GM19455 (cell line): ENCODE data around the gene DNAH1.

ENCODE experiments used
- ATAC-seq: cut with Tn5 transposase; IDR thresholded peaks from one replicate; pipeline ENCODE4 v1.9.1; 2021; ENCODE audit not compliant: unreplicated experiment

DNAH1 gene

DNA sequence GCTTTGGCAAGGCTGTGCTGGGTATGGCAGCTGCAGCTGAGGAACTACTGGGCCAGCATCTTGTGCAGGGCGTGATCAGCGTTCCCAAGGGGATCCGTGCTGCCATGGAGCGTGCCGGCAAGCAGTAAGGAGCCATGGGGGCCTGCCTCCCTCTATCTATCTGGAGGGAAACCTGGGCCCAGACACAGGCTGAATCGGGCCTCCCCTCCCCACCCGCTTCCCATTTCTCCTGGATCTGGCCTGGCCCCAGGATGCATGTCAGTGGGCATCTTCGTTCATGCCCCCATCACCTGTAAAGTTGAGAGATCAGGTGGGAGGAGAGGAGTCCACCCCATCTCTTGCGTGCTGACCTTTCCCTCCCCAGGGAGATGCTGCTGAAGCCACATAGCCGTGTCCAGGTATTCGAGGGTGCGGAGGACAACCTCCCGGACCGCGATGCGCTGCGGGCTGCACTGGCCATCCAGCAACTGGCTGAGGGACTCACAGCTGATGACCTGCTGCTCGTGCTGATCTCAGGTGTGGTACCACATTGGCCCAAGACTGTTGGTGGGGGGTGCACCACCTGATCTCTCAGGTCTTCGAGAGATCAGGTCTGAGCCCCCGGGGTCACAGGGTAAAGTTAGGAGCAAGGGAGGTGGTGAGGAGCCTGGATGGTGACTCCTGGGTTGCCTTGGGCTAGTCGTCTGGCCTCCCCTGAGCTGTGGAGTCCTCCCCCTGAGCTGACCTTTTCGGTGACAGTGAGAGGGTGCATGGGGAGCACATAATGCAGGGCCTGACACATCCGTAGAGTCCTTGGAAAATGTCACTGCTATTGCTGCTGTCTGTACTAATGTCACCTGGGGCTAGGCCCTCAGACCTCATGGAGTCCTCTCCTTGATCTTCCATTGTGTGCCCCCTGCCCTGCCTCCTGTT is 25.3 kb upstream of the DNAH1 start:
- no peak for ATAC-seq

DNA sequence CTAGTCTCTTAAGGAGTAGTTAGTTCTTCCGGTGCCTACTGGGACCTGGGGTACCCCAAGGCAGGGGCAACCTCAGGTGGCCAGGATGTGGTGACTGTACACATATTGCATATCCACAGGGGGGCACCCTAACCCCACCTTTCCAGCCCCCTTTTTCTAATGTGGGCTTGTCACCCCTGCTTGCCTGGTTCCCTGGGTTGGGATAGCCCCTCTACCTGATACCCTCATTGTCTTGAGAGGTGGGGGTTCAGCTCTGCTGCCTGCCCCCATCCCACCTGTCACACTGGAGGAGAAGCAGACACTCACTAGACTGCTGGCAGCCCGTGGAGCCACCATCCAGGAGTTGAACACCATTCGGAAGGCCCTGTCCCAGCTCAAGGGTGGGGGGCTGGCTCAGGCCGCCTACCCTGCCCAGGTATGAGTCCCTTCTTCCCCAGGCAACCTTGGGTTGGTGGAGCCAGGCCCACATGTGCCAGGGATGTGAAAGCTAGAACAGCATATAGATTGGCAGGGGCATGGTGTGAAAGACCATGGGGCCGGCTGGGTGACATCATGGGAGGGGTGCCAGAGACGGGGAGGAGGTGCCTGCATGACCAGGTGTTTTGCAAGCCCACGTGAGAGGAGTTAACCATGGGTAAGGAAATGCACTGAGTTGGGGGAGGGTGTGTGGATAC is 24.5 kb upstream of the DNAH1 start:
- no peak for ATAC-seq

DNA sequence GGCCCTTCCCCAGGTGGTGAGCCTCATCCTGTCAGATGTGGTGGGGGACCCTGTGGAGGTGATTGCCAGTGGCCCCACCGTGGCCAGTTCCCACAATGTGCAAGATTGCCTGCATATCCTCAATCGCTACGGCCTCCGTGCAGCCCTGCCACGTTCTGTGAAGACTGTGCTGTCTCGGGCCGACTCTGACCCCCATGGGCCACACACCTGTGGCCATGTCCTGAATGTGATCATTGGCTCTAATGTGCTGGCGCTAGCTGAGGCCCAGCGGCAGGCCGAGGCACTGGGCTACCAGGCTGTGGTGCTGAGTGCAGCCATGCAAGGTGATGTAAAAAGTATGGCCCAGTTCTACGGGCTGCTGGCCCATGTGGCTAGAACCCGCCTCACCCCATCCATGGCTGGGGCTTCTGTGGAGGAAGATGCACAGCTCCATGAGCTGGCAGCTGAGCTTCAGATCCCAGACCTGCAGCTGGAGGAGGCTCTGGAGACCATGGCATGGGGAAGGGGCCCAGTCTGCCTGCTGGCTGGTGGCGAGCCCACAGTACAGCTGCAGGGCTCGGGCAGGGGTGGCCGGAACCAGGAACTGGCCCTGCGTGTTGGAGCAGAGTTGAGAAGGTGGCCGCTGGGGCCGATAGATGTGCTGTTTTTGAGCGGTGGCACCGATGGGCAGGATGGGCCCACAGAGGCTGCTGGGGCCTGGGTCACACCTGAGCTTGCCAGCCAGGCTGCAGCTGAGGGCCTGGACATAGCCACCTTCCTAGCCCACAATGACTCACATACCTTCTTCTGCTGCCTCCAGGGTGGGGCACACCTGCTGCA is 23.7 kb upstream of the DNAH1 start:
- ATAC-seq = no peak

DNA sequence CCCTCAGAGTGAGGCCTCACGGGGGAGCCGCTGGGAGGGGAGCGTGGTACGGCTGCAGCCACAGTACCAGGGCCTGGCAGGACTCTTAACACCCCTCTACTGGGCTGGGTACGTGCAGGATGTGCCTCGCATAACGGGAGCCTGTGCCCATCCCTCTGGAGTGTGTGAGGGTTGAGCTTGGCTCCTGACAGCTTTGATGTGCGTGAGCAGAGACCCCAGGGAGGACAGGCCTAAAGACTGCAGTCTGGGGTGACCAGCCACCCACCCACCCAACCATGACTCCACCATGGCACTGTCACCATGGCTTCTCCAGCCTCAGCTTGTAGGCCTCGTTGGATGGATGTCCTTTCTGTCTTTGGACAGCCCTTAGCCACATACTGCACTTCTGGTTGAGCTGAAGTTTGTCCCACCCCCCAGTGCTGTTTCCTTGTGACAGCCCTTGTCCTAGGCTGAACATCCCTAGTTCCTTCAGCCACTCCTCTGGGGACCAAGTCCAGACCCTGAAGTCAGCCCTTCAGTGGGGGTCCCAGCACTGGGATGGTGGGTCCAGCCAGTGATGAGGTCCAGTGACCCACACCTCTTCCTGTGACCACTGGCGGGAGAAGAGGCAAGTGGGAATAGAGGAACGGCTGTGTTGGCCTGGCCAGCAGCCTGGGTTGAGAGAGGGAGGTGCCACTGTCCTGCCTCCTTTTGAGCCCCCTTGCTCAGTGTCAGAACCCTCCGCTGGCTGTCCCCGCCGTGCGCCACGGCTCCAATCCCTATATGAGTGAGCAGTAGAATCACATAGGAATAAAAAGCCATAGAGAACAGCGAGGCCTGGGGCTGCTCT is 22.4 kb upstream of the DNAH1 start:
- ATAC-seq = no peak

DNA sequence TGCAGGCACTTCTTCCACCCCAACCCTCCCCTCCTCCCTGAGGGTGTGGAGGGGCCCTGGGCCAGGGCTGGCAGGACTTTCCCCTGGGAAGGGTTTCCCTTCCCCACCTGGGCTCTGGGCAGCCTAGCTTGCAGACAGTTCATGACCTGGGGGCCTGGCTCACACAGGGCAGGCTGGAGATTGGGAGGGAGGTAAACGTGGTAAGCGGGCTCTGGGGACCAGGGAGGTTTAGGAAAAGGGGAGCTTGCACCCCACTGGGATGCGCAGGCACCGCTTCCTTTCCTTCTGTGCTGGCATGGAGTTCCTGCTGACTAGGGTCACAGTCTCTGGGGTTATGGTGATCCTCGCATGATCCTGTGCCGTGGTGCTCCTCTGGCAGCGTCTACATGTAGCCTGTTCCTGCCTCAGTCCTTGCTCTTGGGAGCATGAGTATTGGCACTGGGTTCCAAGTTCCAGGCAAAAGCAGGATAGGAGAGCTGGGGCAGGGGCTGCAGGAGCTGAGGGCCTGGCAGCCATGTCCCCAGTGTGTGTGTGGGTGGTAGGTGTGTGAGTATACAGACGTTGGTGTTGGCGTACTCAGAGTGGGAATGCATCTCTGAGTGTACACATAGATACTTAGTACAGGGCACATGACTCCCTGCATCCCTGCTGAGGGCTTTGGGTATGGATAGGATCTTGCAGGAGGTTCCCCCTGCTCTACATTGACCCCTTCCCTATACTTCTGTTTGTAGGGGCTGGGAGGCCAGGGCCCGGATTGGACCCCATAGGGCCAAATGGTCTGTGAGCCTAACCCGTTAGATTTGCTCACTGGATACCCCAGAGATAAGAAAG is 21.6 kb upstream of the DNAH1 start:
- no peak for ATAC-seq

DNA sequence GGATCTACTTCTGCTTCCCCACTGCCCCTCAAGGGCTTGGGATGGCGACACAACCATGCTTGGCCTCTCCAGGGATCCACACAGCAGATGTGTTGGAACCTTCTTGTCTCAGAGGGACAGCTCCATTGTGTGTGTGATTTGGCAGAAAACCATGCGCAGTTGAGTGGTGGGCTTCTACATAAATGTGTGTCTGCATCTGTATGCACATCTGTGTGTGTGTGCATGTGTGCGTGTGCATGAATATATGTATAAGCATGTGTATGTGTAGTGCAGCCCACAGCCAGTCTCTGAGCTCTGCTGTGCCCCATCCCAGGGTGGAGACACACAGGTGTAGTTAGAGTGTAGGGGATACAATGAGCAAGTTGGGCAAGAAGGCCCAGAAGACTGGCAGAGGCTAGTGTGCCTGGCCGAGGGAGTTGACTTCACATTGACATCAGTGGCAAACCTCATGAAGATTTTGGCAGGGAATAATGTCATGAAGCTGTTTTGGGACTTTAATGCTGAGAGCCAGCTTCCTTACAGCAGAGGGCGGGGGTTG is 20.4 kb upstream of the DNAH1 start:
- no peak for ATAC-seq

DNA sequence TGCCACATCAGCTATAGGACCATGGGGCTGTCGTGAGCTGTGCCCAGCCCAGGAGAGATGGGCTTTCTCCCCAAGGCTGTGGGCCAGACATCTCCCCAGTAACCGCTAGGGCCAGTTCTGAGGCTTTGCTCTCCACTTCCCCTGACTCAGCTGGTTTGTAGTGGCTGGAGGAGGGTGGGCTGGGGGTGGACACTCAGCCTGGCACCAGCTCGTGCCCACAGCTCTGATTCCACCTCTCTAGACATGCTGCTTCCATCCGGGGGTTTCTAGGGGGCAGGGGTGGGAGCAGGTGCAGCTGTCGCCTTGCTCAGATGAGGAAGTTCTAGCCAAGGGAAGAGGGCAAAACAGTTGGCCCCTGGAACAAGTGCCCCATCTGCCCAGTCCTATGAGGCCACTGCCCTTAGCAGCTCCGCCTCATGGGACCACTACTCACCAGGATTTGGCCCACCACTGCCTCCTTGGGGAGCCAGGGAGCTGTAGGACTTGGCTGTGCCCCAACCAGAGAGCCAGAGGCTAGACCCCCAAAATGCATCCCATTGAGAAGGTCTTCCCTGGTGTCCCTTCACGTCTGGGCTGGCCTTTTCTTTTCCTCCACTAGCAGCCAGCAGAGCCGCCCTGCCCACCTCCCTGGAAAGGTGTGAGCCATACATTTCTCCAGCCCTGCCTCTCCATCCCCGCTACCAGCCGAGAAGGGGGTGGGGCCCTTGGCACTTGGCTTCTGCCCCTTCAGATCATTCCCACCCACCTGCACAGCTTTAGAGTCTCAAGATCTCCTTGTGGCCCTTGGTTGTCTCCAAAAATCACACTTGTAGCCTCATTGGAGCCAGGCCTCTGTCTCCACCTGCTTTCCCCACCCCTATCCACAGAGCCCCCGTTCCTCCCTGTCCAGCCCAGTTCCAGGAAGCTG is 18.6 kb upstream of the DNAH1 start:
- no peak for ATAC-seq

DNA sequence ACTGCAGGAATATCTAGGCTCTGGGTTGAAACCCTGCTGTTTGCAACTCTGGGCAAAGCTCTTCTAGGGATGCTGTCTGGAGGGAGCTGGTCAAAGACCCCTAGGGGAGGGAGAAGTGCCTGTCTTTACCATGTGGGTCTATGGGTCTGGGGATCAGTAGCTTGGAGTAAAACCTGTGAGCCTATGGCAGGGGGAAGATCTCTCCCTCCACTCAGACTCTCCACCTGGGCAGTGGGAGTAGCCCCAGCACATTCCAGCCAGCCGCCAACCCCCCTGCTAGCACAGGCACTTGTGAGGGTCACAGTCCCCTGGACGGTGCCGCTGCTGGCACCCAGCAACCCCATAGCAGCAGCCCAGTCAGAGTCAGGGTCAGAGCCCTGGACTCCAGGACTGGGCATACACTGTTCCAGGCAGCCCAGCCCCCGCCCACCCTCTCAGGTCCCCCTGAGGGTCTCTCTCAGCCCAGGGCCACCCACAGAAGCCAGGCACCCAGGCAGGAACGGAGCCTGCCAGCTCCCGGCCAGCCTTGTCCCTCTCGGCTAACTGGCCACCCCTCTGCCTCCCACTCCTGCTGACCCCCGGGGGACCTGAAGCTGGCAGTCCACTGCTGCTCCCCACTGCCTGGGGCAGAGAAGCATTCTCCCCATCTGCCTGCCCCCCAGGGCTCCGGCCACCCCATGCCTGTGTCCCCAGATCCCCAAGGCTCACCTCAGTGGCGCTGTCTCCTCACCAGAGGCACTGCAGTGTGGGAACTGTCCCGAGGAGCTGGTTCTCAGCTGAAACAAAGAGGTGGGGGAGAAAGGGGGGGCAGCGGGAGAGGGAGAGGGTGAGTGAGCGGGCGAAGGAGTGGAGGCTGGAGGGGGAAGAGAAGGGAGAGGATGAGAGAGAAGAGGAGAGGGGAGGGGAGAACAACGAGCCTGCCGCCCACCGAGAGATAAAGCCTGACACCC is 17.7 kb upstream of the DNAH1 start:
- ATAC-seq = no peak

DNA sequence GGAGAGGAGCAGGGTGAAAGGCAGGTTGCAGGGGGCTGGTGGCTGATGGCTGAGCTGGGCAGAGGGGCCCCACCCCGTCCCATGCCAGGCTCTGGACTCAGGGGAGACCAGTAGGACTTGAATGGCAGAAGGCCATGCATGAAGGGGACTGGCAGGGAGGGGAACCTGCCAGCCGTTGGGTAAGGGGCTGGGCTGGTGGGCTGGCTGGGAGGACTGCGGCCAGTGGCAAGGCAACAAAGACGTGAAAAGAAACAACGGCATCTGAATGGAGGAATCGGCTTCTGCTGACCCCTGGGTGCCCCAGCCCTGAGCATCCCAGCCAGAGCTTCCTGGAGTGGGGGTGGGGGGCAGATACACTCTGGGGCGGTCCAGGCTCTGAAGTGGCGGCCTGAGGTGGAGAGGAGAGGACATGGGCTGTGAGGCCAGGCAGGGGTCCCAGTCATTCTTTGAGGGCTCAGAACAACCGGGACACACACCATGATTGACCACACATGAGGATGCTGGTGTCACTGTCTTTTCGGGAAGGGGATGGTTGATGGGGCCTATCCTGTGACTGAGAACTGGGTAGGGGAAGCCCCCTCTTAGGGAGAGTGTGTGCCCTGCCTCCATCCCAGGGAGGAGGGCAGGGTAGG is 16.8 kb upstream of the DNAH1 start:
- ATAC-seq = no peak

DNA sequence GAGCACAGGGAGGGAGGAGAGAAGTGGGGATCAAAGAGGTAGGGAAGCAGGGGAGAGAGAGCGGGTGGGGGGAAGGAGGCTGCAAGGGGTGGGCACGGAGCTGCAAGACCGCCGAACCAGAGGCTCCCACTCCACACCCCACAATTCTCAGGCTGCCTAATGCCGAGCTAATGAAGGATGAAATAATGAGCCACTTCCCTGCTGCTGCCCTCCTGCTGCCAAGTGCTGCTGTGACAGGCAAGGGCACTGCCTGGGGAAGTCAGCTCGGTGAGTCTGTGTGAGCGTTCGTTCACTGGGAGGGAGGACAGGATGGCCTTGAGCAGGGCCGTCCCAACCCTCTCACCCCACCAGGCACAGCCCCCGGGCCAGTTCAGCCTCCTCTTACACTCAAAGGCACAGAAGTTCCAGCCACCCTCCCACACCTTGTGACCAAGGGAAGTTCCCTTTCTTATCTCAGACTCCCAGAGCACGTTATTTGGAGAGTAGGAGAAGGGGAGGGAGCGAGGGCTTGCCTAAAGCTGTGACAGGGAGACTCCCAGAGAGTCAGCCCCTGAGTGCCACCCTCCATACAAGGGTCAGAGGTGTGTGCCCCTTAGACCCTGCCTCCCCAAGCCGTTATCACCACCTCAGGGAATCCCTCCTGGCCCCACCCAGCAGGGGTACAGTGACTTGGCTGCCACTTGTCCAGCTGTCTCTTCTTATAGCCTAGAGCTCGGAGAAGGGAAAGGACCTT is 16.1 kb upstream of the DNAH1 start:
- no peak for ATAC-seq

DNA sequence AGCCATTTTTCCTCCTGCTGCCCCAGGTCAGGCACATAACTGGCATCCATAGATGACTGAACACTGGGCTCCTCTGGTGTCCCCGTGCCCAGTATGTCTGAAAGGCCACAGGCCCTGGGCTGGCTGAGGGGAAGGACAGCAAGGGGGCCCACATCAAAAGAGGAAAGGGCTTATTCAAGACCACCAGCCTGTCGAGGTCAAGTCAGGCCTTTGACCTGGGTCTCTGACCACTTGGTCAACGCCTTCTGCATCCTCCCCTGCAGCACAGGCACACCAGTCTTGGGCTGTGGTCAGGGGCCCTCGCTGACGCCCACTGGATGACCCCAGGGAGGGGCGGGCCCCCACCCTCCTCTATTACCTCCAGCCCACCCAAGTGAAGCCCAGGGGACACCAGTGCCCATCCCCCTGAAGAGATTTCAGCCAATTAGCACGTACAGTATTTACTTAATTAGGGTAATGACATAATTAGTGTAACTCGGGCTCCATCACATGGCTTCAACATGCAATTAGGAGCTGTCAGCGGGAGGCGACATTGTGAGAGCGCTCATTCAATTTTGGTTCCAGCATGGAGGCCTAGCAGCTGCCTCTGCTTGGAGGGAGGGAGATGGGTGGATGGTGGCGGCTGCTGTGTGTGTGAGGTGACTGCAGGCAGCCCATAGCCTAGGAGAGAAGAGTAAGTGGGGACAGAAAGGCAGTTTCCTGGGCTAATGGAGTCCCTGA is 13.5 kb upstream of the DNAH1 start:
- no peak for ATAC-seq

DNA sequence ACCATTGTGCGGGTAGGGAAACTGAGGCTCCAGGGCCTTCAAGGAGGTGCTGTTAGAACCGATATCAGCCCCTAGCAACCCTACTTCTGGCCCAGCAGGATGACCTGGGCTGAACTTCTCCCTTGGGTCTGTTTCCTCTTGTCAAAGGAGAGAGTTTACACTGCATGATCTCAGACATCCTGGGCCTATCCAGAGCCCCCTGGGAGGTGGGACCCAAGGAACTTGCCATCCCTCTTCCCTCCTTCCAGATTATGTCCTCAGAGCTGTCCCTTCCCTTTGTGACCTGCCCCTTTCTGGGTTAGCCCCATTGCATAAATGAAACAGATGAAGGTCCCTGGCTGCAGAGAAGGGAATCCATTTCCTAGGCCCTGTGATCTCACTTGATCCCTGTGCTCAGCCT is 12.3 kb upstream of the DNAH1 start:
- no peak for ATAC-seq

DNA sequence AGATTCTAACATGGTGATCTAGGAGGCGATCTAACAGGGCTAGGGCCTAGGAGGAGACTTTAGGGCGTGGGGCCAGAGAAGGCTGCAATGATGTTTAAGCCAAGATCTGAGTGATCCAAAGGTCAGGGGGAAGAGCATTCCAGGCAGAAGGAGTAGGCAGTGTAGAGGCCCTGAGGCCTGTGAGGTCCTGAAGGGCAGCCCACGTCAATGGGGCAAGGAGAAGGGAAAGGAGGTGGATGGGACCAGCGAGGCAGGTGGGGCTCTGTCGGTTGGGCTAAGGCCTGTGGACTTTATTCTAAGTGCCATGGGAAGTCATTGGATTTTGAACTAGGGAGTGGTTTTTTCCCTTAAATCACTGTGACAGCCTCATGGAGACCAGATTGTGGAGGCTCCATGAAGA is 10.2 kb upstream of the DNAH1 start:
- ATAC-seq = no peak

DNA sequence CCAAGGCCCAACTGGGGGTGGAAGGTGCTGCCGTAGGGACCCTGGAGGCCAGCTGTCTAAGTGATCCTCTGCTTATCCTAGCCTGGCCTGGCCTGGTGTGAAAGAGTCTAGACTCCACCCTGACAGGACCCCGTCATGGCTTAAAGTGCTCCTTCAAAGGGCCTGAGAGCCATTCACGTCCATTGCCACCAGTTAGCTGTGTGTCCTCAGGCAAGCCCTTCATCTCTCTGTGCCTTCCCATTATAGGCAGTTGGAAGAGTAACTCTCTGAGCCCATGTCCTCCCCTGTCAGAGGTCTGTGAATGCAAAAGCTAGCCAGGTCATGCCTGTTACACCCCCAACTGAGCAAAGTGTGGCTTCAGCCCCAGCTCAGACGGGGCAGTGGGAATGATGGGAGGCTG is 9.1 kb upstream of the DNAH1 start:
- ATAC-seq = no peak

DNA sequence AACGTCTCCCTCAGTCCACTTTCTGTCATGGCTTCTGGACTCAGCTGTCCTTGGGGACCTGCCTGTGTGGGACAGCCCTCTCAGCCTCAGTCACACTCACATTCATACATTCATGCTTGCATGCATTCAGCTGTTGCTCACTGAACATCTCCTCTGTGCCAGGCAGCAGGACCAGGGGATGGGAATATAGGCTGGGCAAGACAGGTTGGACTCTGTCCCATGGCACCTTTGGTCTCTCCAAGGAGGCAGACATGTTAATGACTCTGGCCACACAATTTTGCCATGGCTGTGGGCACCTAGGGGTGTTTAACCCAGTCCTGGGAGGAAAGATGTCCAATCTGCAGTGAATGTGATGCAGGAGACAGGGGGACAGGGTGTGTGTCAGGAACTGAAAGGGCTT is 7.8 kb upstream of the DNAH1 start:
- ATAC-seq = no peak
